ENCODE results near the gene OR4B1.

Gene OR4B1

GRCh38 chr11:48261600-48261999 is 45.0 kb downstream of the OR4B1 start:
- no peak for DNase-seq (ENCODE audit: low read depth)
- TF ChIP-seq CTCF (conservative IDR thresholded peaks at IDR 0.05; ENCODE audit: low read depth, low read length): no peak

GRCh38 chr11:48263423-48263911 is 46.9 kb downstream of the OR4B1 start, which contains the start of gene OR4X1:
OR4X1 (plus strand) TSS chr11:48263861; CDS start chr11:48263861, 0 bp downstream.
- no peak within 1 kb of the TSS for H3K4me3 ChIP-seq (ENCODE audit: low read length)
- no peak for TF ChIP-seq CTCF (conservative IDR thresholded peaks at IDR 0.05; ENCODE audit: low read depth, low read length)
- DNase-seq (ENCODE audit: low read depth): no peak

More at GRCh38 chr11:48261600-48261999, 45.0 kb downstream of the OR4B1 start:
- no peak overlapping the region for H3K4me3 ChIP-seq (ENCODE audit: low read length)

Data from retinal pigment epithelial cell (primary cell).